ENCODE results near the gene FAM89B.
"Not testable (repeated sequence)": the region's sequence is repeated elsewhere in the genome, so short reads cannot be mapped to it uniquely, and the experiment has no call there.

The FAM89B gene

GRCh38 chr11:65572356-65573051 is at the start of gene FAM89B:
TSS of gene FAM89B (plus strand) at chr11:65572538. CDS start at chr11:65572670, 132 bp downstream.
- Histone ChIP-seq H3K9ac (ENCODE audit: low read length) (no peak within 1 kb of the TSS), H3K27ac (ENCODE audit: low read length) (no peak within 1 kb of the TSS), H3K27me3 (ENCODE audit: control insufficient read depth, insufficient read depth, low read length) (peaks cover 32% of the 10 kb centered on the region), H3K36me3 (ENCODE audit: control insufficient read depth, low read depth, low read length) (no peaks in the 10 kb centered on the region), H3K4me1 (ENCODE audit: control insufficient read depth, low read depth, low read length) (peaks cover 24% of the 10 kb centered on the region), H3K4me3 (ENCODE audit: low read length) (peak within 1 kb of the TSS; percentile 63), H3K9me3 (ENCODE audit: control insufficient read depth, low read depth, low read length) (no peaks in the 10 kb centered on the region)

GRCh38 chr11:65522718-65523630 is 49.4 kb upstream of the FAM89B start:
- H3K27me3 ChIP-seq (ENCODE audit: control insufficient read depth, insufficient read depth, low read length); H3K9ac ChIP-seq (ENCODE audit: low read length); H3K36me3 ChIP-seq (ENCODE audit: control insufficient read depth, low read depth, low read length); H3K4me3 ChIP-seq (ENCODE audit: low read length); H3K27ac ChIP-seq (ENCODE audit: low read length); H3K4me1 ChIP-seq (ENCODE audit: control insufficient read depth, low read depth, low read length); H3K9me3 ChIP-seq (ENCODE audit: control insufficient read depth, low read depth, low read length): not testable (repeated sequence)

- not testable (repeated sequence) for H3K9ac ChIP-seq (ENCODE audit: low read length); H3K4me1 ChIP-seq (ENCODE audit: control insufficient read depth, low read depth, low read length); H3K4me3 ChIP-seq (ENCODE audit: low read length); H3K27ac ChIP-seq (ENCODE audit: low read length); H3K9me3 ChIP-seq (ENCODE audit: control insufficient read depth, low read depth, low read length); H3K36me3 ChIP-seq (ENCODE audit: control insufficient read depth, low read depth, low read length); H3K27me3 ChIP-seq (ENCODE audit: control insufficient read depth, insufficient read depth, low read length)
These were observed 48.7 kb upstream of the FAM89B start for GRCh38 chr11:65523631-65523968.

GRCh38 chr11:65524014-65524740 is 48.2 kb upstream of the FAM89B start:
- Histone ChIP-seq H3K27ac (ENCODE audit: low read length) (no peak overlapping the region), H3K27me3 (ENCODE audit: control insufficient read depth, insufficient read depth, low read length) (peaks cover 5% of the 10 kb centered on the region), H3K36me3 (ENCODE audit: control insufficient read depth, low read depth, low read length) (peaks cover 7% of the 10 kb centered on the region), H3K9ac (ENCODE audit: low read length) (no peak overlapping the region), H3K9me3 (ENCODE audit: control insufficient read depth, low read depth, low read length) (no peaks in the 10 kb centered on the region), H3K4me3 (ENCODE audit: low read length) (peak overlapping the region; percentile 53), H3K4me1 (ENCODE audit: control insufficient read depth, low read depth, low read length) (peaks cover 5% of the 10 kb centered on the region)

- H3K9me3 ChIP-seq (ENCODE audit: control insufficient read depth, low read depth, low read length) = no peaks in the 10 kb centered on the region
- H3K27ac ChIP-seq (ENCODE audit: low read length) = no peak within 1 kb of the TSS
- H3K36me3 ChIP-seq (ENCODE audit: control insufficient read depth, low read depth, low read length) = peaks cover 7% of the 10 kb centered on the region
- H3K9ac ChIP-seq (ENCODE audit: low read length) = peak within 1 kb of the TSS; percentile 68
- peak within 1 kb of the TSS; percentile 85 for H3K4me3 ChIP-seq (ENCODE audit: low read length)
- peaks cover 5% of the 10 kb centered on the region for H3K4me1 ChIP-seq (ENCODE audit: control insufficient read depth, low read depth, low read length)
- peaks cover 5% of the 10 kb centered on the region for H3K27me3 ChIP-seq (ENCODE audit: control insufficient read depth, insufficient read depth, low read length)
These were observed 47.4 kb upstream of the FAM89B start, which contains the start of gene SCYL1 for GRCh38 chr11:65524741-65525545. TSS of gene SCYL1 (plus strand) at chr11:65525083. CDS start at chr11:65525154, 71 bp downstream.

- Histone ChIP-seq H3K36me3 (ENCODE audit: control insufficient read depth, low read depth, low read length) (peaks cover 10% of the 10 kb centered on the region), H3K9ac (ENCODE audit: low read length) (peak overlapping the region; percentile 68), H3K4me1 (ENCODE audit: control insufficient read depth, low read depth, low read length) (peaks cover 5% of the 10 kb centered on the region)
These were observed 46.5 kb upstream of the FAM89B start for GRCh38 chr11:65525546-65526480.

GRCh38 chr11:65526744-65527143 is 45.6 kb upstream of the FAM89B start:
- no peak overlapping the region for H3K27ac ChIP-seq (ENCODE audit: low read length)
- peaks cover 5% of the 10 kb centered on the region for H3K4me1 ChIP-seq (ENCODE audit: control insufficient read depth, low read depth, low read length)
- H3K27me3 ChIP-seq (ENCODE audit: control insufficient read depth, insufficient read depth, low read length) = peaks cover 5% of the 10 kb centered on the region
- peaks cover 19% of the 10 kb centered on the region for H3K36me3 ChIP-seq (ENCODE audit: control insufficient read depth, low read depth, low read length)
- no peaks in the 10 kb centered on the region for H3K9me3 ChIP-seq (ENCODE audit: control insufficient read depth, low read depth, low read length)
- no peak overlapping the region for H3K9ac ChIP-seq (ENCODE audit: low read length)
- no peak overlapping the region for H3K4me3 ChIP-seq (ENCODE audit: low read length)

More at GRCh38 chr11:65525546-65526480, 46.5 kb upstream of the FAM89B start:
- Histone ChIP-seq H3K4me3 (ENCODE audit: low read length) (peak overlapping the region; percentile 85), H3K27me3 (ENCODE audit: control insufficient read depth, insufficient read depth, low read length) (peaks cover 5% of the 10 kb centered on the region), H3K27ac (ENCODE audit: low read length) (no peak overlapping the region), H3K9me3 (ENCODE audit: control insufficient read depth, low read depth, low read length) (no peaks in the 10 kb centered on the region)

- Histone ChIP-seq H3K9ac (ENCODE audit: low read length) (no peak overlapping the region), H3K27me3 (ENCODE audit: control insufficient read depth, insufficient read depth, low read length) (peaks cover 5% of the 10 kb centered on the region), H3K4me1 (ENCODE audit: control insufficient read depth, low read depth, low read length) (peaks cover 5% of the 10 kb centered on the region), H3K36me3 (ENCODE audit: control insufficient read depth, low read depth, low read length) (peaks cover 20% of the 10 kb centered on the region), H3K4me3 (ENCODE audit: low read length) (no peak overlapping the region), H3K27ac (ENCODE audit: low read length) (no peak overlapping the region), H3K9me3 (ENCODE audit: control insufficient read depth, low read depth, low read length) (no peaks in the 10 kb centered on the region)
These were observed 43.5 kb upstream of the FAM89B start for GRCh38 chr11:65528819-65529350.

- Histone ChIP-seq H3K4me3 (ENCODE audit: low read length) (no peak overlapping the region), H3K36me3 (ENCODE audit: control insufficient read depth, low read depth, low read length) (peaks cover 20% of the 10 kb centered on the region), H3K9me3 (ENCODE audit: control insufficient read depth, low read depth, low read length) (no peaks in the 10 kb centered on the region), H3K27me3 (ENCODE audit: control insufficient read depth, insufficient read depth, low read length) (no peaks in the 10 kb centered on the region), H3K4me1 (ENCODE audit: control insufficient read depth, low read depth, low read length) (peaks cover 5% of the 10 kb centered on the region), H3K9ac (ENCODE audit: low read length) (no peak overlapping the region), H3K27ac (ENCODE audit: low read length) (no peak overlapping the region)
These were observed 42.7 kb upstream of the FAM89B start for GRCh38 chr11:65529475-65530156.

- H3K9ac ChIP-seq (ENCODE audit: low read length) = no peak overlapping the region
These were observed 42.2 kb upstream of the FAM89B start for GRCh38 chr11:65530157-65530496.

More at GRCh38 chr11:65530157-65530496, 42.2 kb upstream of the FAM89B start:
- H3K36me3 ChIP-seq (ENCODE audit: control insufficient read depth, low read depth, low read length) = peaks cover 20% of the 10 kb centered on the region
- no peaks in the 10 kb centered on the region for H3K27me3 ChIP-seq (ENCODE audit: control insufficient read depth, insufficient read depth, low read length)
- H3K9me3 ChIP-seq (ENCODE audit: control insufficient read depth, low read depth, low read length) = no peaks in the 10 kb centered on the region
- H3K4me3 ChIP-seq (ENCODE audit: low read length) = no peak overlapping the region
- peaks cover 5% of the 10 kb centered on the region for H3K4me1 ChIP-seq (ENCODE audit: control insufficient read depth, low read depth, low read length)
- no peak overlapping the region for H3K27ac ChIP-seq (ENCODE audit: low read length)

Measured in iPS-18a (cell line).